SJSA1 (cell line): ENCODE data around the gene ZXDC. TPM values are rescaled to one million over a fixed set of nuclear protein-coding genes. Genes with fewer than 3 reads are reported as not detected.

Source experiments
- DNase-seq, 2 experiments: peaks; one replicate each; pipeline ENCODE4 v3.0.0-alpha.2; 2015 to 2020; ENCODE audit warnings: low spot score in 2 of 2, low read depth in 1 of 2
- H3K27ac ChIP-seq: fragments of 250-450 bp; sonication (Bioruptor Pico); 2 replicates; pipeline ENCODE4 v1.5.1; 2020; ENCODE audit warnings: mild to moderate bottlenecking, moderate library complexity
- H3K27me3 ChIP-seq: fragments of 250-450 bp; sonication (Bioruptor Pico); replicated peaks from 2 replicates; pipeline ENCODE4 v1.5.1; 2020; ENCODE audit warnings: mild to moderate bottlenecking, moderate library complexity
- H3K36me3 ChIP-seq: fragments of 250-450 bp; sonication (Bioruptor Pico); 2 replicates; pipeline ENCODE4 v1.5.1; 2020; ENCODE audit warnings: mild to moderate bottlenecking
- H3K4me1 ChIP-seq: fragments of 250-450 bp; sonication (Bioruptor Pico); replicated peaks from 2 replicates; pipeline ENCODE4 v1.6.1; 2021; ENCODE audit warnings: mild to moderate bottlenecking
- H3K4me3 ChIP-seq: fragments of 250-450 bp; sonication (Bioruptor Pico); 2 replicates; pipeline ENCODE4 v1.5.1; 2020; ENCODE audit warnings: mild to moderate bottlenecking
- H3K9me3 ChIP-seq: fragments of 250-450 bp; sonication (Bioruptor Pico); replicated peaks from 2 replicates; pipeline ENCODE4 v1.5.1; 2020; ENCODE audit warnings: mild to moderate bottlenecking
- total RNA-seq: library from RNA; depleted of rRNA; stranded (reverse); fragments of >200 nt; shearing (Covaris generic); gene quantifications from 2 replicates; pipeline ENCODE4 v1.2.3, GENCODE V29; 2014

The ZXDC gene
- total RNA-seq, 1 experiment from 2014 or later: 14.0 TPM

DNA sequence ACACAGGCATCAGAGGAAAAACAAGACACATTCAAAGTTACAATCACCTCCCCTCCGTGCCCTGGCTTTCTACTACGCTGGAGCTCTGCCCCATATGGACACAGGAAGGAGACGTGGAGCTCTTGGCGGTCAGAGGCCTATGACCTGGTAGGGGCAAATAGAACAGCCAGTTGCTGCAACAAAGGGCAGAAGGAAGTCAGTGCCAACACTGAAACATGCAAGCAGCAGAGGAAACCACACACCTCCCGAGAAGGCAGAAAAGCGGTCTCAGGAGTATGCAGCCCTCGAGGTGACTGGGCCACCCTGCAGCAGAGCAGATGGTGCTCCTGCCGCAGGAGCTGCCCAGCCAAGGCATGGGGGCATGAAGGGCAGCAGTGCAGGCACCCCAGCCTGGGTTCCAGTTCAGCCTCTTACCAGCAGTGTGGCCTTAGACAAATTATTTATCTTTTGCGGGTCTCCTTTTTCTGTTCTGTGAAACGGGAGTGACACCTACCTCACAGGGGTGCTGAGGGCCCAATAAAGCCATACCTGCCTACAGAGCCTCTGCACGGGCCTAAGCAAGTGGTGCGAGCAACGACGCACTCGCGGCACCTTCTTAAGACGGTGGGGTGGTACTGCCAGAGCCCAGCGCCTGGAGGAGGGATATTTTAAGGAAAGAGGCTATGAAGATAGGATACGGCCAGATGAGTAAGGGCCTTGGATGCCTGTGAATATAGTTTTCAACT is 8.6 kb downstream of the ZXDC start:
- no peak overlapping the region for H3K4me3 ChIP-seq
- no peaks in the 10 kb centered on the region; the same call in 1 of the 2 replicates for H3K4me1 ChIP-seq
- H3K36me3 ChIP-seq: peaks cover 90% of the 10 kb centered on the region
- no peak overlapping the region for H3K27ac ChIP-seq
- H3K27me3 ChIP-seq: no peaks in the 10 kb centered on the region
- no peaks in the 10 kb centered on the region for H3K9me3 ChIP-seq
- no peak for DNase-seq

GRCh38 chr3:126465928-126466544 is 9.7 kb downstream of the ZXDC start:
- H3K27ac ChIP-seq: no peak overlapping the region
- H3K4me3 ChIP-seq: no peak overlapping the region
- no peak for DNase-seq
- no peaks in the 10 kb centered on the region for H3K27me3 ChIP-seq
- H3K9me3 ChIP-seq: no peaks in the 10 kb centered on the region
- H3K4me1 ChIP-seq: no peaks in the 10 kb centered on the region
- H3K36me3 ChIP-seq: peaks cover 90% of the 10 kb centered on the region

DNA sequence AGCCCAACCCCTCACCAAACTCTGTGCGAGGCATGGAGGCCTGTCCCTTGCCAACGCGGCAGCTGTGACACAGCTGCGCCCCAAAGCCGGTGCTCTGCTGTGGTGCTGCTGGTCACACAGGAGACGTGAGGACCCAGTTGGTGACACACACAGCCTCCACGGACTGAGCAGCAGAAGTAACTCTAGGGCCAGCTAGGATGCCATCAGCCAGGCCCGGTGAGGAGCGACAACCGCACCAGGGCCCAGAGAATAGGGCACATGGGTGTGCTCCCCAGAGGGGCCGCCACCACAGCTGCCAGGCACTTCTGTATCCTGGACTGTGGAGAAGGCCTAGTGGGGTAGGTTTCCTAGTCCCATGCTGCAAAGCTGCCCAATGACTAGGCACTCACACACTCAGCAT is 10.7 kb downstream of the ZXDC start:
- Histone ChIP-seq H3K27ac (no peak overlapping the region), H3K27me3 (no peaks in the 10 kb centered on the region), H3K4me3 (no peak overlapping the region), H3K4me1 (no peaks in the 10 kb centered on the region), H3K9me3 (no peaks in the 10 kb centered on the region), H3K36me3 (peaks cover 84% of the 10 kb centered on the region)
- DNase-seq: no peak

GRCh38 chr3:126464494-126464893 is 11.2 kb downstream of the ZXDC start:
- no peaks in the 10 kb centered on the region for H3K4me1 ChIP-seq
- H3K4me3 ChIP-seq: no peak overlapping the region
- DNase-seq: no peak
- H3K9me3 ChIP-seq: no peaks in the 10 kb centered on the region
- no peaks in the 10 kb centered on the region for H3K27me3 ChIP-seq
- H3K27ac ChIP-seq: no peak overlapping the region
- H3K36me3 ChIP-seq: peaks cover 83% of the 10 kb centered on the region

DNA sequence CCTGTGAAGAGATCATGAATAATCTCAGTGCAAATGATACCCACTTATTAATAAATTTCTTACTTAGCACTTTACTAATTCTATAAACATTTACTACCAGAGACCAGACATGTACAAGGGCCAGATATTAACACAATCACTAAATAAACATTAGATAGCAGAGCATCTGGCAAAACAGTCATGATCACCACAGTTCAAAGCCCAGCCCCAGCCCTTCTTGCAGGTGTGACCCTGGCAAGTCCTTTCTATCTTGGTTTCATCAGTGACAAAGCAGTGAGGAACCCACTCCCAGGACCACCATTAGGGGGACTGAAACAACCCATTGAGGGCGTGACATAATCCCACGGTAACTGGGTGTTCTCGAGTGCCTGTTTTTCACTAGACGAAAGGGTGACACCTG is 11.6 kb downstream of the ZXDC start:
- no peak overlapping the region for H3K4me3 ChIP-seq
- no peaks in the 10 kb centered on the region for H3K4me1 ChIP-seq
- H3K27me3 ChIP-seq: no peaks in the 10 kb centered on the region
- peaks cover 83% of the 10 kb centered on the region for H3K36me3 ChIP-seq
- DNase-seq: no peak
- H3K9me3 ChIP-seq: no peaks in the 10 kb centered on the region
- no peak overlapping the region for H3K27ac ChIP-seq

GRCh38 chr3:126463521-126463920 is 12.2 kb downstream of the ZXDC start:
- no peaks in the 10 kb centered on the region for H3K9me3 ChIP-seq
- no peaks in the 10 kb centered on the region for H3K4me1 ChIP-seq
- no peak overlapping the region for H3K4me3 ChIP-seq
- peaks cover 83% of the 10 kb centered on the region for H3K36me3 ChIP-seq
- no peak overlapping the region for H3K27ac ChIP-seq
- no peak for DNase-seq
- no peaks in the 10 kb centered on the region for H3K27me3 ChIP-seq

DNA sequence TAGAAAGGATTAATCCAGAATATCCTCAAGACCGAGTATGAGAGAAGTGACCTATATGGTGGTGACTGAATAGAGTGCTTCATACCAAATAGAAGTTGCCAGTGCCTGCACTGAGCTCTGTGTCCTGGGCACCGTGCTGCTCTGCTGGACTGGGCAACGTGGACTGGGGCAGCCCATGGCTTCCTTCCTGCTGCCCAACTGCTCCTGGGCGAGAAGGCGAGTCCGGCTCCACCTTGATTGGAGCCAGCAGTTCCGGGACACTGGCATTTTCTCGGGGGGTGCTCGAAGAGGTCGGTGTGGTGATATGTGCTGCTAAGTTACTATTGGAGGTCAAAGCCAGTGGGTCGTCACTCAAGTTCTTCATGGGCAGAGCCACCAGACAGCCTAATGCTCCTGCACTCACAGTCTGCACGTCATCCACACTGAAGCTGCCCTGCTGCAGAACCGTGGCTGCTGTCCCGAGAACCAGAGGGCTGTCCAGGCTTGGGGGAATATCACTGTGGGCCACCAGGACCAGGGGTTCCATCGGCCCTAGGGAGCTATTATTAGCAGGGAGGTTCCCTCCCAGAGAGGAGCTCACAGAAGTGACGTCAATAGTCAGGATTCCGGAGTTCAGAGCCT is 14.1 kb downstream of the ZXDC start:
- H3K9me3 ChIP-seq: no peaks in the 10 kb centered on the region
- peaks cover 81% of the 10 kb centered on the region for H3K36me3 ChIP-seq
- no peaks in the 10 kb centered on the region for H3K4me1 ChIP-seq
- H3K27ac ChIP-seq: no peak overlapping the region
- no peak overlapping the region for H3K4me3 ChIP-seq
- no peak for DNase-seq
- H3K27me3 ChIP-seq: no peaks in the 10 kb centered on the region

DNA sequence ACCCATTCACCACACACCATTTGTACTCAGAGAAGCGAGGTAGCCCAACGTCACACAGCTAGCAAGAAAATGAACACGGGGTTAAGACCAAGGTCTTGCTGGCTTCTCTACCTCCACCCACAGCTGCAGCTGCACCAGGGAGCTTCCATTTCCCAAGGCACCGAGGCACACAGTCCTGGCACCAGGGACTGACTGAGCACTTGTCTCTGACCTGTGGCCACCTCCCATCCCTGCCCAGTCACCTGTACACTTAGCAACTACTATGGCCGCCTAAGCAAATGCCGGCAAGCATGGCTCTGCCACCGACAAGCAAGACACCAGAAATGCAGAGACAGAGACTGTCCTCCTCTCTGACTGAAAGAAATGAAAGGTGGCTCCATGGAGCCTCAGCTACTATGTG is 15.3 kb downstream of the ZXDC start:
- no peaks in the 10 kb centered on the region for H3K9me3 ChIP-seq
- no peaks in the 10 kb centered on the region for H3K4me1 ChIP-seq
- H3K4me3 ChIP-seq: no peak overlapping the region
- DNase-seq: no peak
- H3K27ac ChIP-seq: no peak overlapping the region
- H3K36me3 ChIP-seq: peaks cover 76% of the 10 kb centered on the region
- no peaks in the 10 kb centered on the region for H3K27me3 ChIP-seq

DNA sequence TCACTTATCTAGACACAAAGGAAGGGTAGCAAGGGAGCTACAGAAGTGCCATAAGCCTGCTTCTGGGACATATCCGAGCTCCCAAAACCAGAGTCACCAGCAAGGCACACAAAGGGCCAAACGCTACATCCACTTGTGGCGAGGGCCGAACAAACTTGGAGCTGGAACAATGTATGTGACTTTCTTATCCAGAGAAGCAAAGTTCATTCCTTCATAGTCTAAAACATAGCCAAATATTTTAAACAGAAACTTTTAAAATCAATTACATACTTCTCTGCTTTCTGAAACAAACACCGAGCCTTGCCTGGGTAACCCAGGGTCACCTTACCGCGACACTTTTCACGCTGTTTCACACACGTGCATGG is 15.9 kb downstream of the ZXDC start:
- Histone ChIP-seq H3K4me3 (no peak overlapping the region), H3K36me3 (peaks cover 76% of the 10 kb centered on the region), H3K9me3 (no peaks in the 10 kb centered on the region), H3K4me1 (no peaks in the 10 kb centered on the region), H3K27ac (no peak overlapping the region), H3K27me3 (no peaks in the 10 kb centered on the region)
- DNase-seq: no peak

GRCh38 chr3:126459111-126459762 is 16.5 kb downstream of the ZXDC start:
- peaks cover 76% of the 10 kb centered on the region for H3K36me3 ChIP-seq
- H3K9me3 ChIP-seq: no peaks in the 10 kb centered on the region
- H3K27me3 ChIP-seq: no peaks in the 10 kb centered on the region
- no peaks in the 10 kb centered on the region for H3K4me1 ChIP-seq
- H3K4me3 ChIP-seq: no peak overlapping the region
- H3K27ac ChIP-seq: no peak overlapping the region
- no peak for DNase-seq

DNA sequence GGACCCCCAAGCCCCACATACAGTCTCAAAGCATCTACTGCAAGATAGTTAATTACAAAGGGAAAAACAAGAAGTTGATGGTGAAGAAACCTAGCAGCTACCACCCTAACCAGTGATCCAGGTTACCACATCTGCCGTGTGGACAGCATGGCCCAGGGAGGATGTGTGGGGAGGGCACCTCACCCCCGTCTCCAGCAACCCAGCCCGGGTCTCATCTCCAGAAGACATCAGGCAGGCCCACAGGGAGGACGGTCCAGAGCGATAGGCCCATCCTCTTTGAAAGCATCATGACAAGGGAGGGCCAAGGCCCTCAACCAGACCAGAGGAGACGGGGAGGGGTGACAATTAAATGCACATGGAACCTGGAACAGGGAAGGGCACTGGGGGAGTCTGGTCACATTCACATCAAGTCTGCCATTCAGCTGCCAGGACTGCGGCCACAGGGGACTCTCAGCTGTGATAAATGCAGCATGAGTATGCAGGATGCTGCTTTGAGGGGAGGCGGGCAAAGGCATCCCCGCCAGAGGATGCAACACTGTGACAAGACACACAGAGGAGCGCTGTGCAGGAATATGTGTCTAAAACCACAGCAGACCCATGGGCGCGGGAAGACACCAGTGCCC is 18.8 kb downstream of the ZXDC start:
- H3K4me3 ChIP-seq: no peak overlapping the region
- H3K4me1 ChIP-seq: no peaks in the 10 kb centered on the region
- no peak overlapping the region for H3K27ac ChIP-seq
- no peaks in the 10 kb centered on the region for H3K27me3 ChIP-seq
- H3K36me3 ChIP-seq: peaks cover 70% of the 10 kb centered on the region
- H3K9me3 ChIP-seq: no peaks in the 10 kb centered on the region
- DNase-seq: no peak

DNA sequence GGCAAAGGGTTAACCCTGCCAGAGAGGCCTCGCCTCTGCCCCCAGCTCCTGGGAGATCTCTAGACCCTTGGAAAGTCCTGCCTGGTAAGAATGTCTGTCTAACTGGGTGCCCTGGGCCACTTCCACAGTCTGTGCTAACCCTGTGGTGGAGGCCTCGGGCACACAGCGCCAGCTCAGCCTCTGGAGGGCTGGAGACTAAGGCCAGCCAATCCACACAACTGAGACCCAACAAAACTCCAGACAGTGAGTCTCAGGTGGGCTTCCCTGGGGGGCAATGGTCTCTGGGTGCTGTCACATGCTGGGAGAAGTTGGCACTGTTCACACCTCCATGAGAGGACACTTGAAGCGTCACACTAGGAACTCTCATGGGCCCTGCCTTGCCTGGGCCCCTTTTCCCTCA is 19.5 kb downstream of the ZXDC start:
- no peak overlapping the region for H3K27ac ChIP-seq
- H3K4me3 ChIP-seq: no peak overlapping the region
- no peak for DNase-seq
- peaks cover 70% of the 10 kb centered on the region for H3K36me3 ChIP-seq
- no peaks in the 10 kb centered on the region for H3K4me1 ChIP-seq
- no peaks in the 10 kb centered on the region for H3K27me3 ChIP-seq
- H3K9me3 ChIP-seq: no peaks in the 10 kb centered on the region

- no peaks in the 10 kb centered on the region for H3K4me1 ChIP-seq
- H3K27ac ChIP-seq: no peak overlapping the region
- H3K27me3 ChIP-seq: no peaks in the 10 kb centered on the region
- H3K4me3 ChIP-seq: no peak overlapping the region
- no peaks in the 10 kb centered on the region for H3K9me3 ChIP-seq
- DNase-seq: no peak
- peaks cover 66% of the 10 kb centered on the region for H3K36me3 ChIP-seq
Observed at GRCh38 chr3:126454437-126455198, 21.1 kb downstream of the ZXDC start.
